Kasumi-1 (cell line): ENCODE results near the gene NUDT21.
"Not testable (repeated sequence)": the region's sequence is repeated elsewhere in the genome, so short reads cannot be mapped to it uniquely, and the experiment has no call there.

ENCODE experiments used
- DNase-seq, 2 experiments: peaks; one replicate each; lab custom pipeline; 2025; lab: John Stamatoyannopoulos, UW

NUDT21 gene

GRCh38 chr16:56419740-56420548 lies 31.2 kb downstream of the NUDT21 start:
- no peak for DNase-seq

- no peak for DNase-seq
These were observed 34.0 kb downstream of the NUDT21 start for GRCh38 chr16:56417138-56417537.

GRCh38 chr16:56415875-56416274 lies 35.3 kb downstream of the NUDT21 start:
- no peak for DNase-seq

GRCh38 chr16:56414366-56414765 lies 36.8 kb downstream of the NUDT21 start:
- DNase-seq, result no peak

GRCh38 chr16:56413381-56413780 lies 37.8 kb downstream of the NUDT21 start:
- DNase-seq, result no peak

GRCh38 chr16:56411624-56412023 lies 39.5 kb downstream of the NUDT21 start:
- DNase-seq, result no peak

- no peak for DNase-seq
These were observed 40.0 kb downstream of the NUDT21 start for GRCh38 chr16:56411123-56411522.

- DNase-seq, result no peak
These were observed 41.9 kb downstream of the NUDT21 start for GRCh38 chr16:56409195-56409594.

GRCh38 chr16:56408379-56409098 lies 42.6 kb downstream of the NUDT21 start:
- DNase-seq, result no peak

- no peak for DNase-seq
These were observed 45.0 kb downstream of the NUDT21 start for GRCh38 chr16:56405977-56406672.

GRCh38 chr16:56401482-56401881 lies 49.6 kb downstream of the NUDT21 start:
- DNase-seq, result peak in 1 of 2 experiments; percentile 24

- DNase-seq, result no peak
These were observed 50.7 kb downstream of the NUDT21 start for GRCh38 chr16:56400458-56400857.

GRCh38 chr16:56399486-56399885 lies 51.6 kb downstream of the NUDT21 start:
- no peak for DNase-seq

- DNase-seq, result no peak
These were observed 52.1 kb downstream of the NUDT21 start for GRCh38 chr16:56399047-56399446.

GRCh38 chr16:56396724-56397123 lies 54.4 kb downstream of the NUDT21 start:
- not testable (repeated sequence) for DNase-seq

- no peak for DNase-seq
These were observed 61.6 kb downstream of the NUDT21 start for GRCh38 chr16:56389554-56389953.

- DNase-seq, result no peak
These were observed 62.9 kb downstream of the NUDT21 start for GRCh38 chr16:56388209-56388608.

GRCh38 chr16:56387396-56387795 lies 63.7 kb downstream of the NUDT21 start:
- no peak for DNase-seq

- no peak for DNase-seq
These were observed 66.9 kb downstream of the NUDT21 start for GRCh38 chr16:56384074-56384721.

GRCh38 chr16:56382901-56383355 lies 68.2 kb downstream of the NUDT21 start:
- no peak for DNase-seq

GRCh38 chr16:56382459-56382858 lies 68.7 kb downstream of the NUDT21 start:
- no peak for DNase-seq
